Vagina (tissue), 2 donors: ENCODE data around the gene LSP1. TPM values are rescaled to one million over a fixed set of nuclear protein-coding genes. Genes with fewer than 3 reads are reported as not detected.

Experiments
- DNase-seq, 2 donors: peaks; one replicate each; pipeline ENCODE4 v3.0.0-alpha.2; 2017; ENCODE audit errors: extremely low spot score in 2 of 2
- H3K27ac ChIP-seq: fragments of 200-600 bp; sonication (generic); one replicate; pipeline ENCODE4 v1.5.1; 2019
- H3K27me3 ChIP-seq: fragments of 200-600 bp; sonication (generic); one replicate; pipeline ENCODE4 v1.5.1; 2019
- H3K36me3 ChIP-seq, 2 donors: fragments of 200-600 bp; sonication (generic); one replicate each; pipeline ENCODE4 v1.5.1; 2017 to 2019
- H3K4me1 ChIP-seq: fragments of 200-600 bp; sonication (generic); one replicate; pipeline ENCODE4 v1.5.1; 2019
- H3K4me3 ChIP-seq, 2 donors: fragments of 200-600 bp; sonication (generic); 1 replicate in 1 of 2; 2 replicates in 1 of 2; pipeline ENCODE4 v1.5.1; 2016 to 2019
- H3K9me3 ChIP-seq: fragments of 200-600 bp; sonication (generic); one replicate; pipeline ENCODE4 v1.5.1; 2019
- POLR2A ChIP-seq, 2 donors: fragments of 450-650 bp; IDR thresholded peaks; one replicate each; pipeline ENCODE4 v1.6.1; 2017; ENCODE audit warnings: antibody characterized with exemption in 2 of 2, mild to moderate bottlenecking in 2 of 2, moderate library complexity in 2 of 2
- POLR2AphosphoS5 ChIP-seq, 2 donors: sonication (generic); formaldehyde crosslinking; IDR thresholded peaks; one replicate each; pipeline ENCODE4 v1.9.0; 2017; ENCODE audit warnings: antibody characterized with exemption in 2 of 2, mild to moderate bottlenecking in 2 of 2, low read depth in 1 of 2; ENCODE audit not compliant: insufficient read depth in 1 of 2
- intact Hi-C: fragments of 100-400 bp; cut with DNase I; formaldehyde crosslinking; loops from one replicate; pipeline ENCODE4 v1.15.1; 2023
- total RNA-seq: library from RNA; depleted of rRNA; stranded (reverse); fragments of >200 nt; gene quantifications from one replicate; pipeline ENCODE4 v1.2.3, GENCODE V29; 2016
- TF ChIP-seq, protein P1 (sequence below), 3 experiments: fragments of 450-650 bp in 2 of 3; fragments of 200-600 bp in 1 of 3; sonication (generic) in 1 of 3; IDR thresholded peaks; one replicate each; pipeline ENCODE4 v1.5.1; 2017 to 2019; ENCODE audit warnings: antibody characterized with exemption in 3 of 3, mild to moderate bottlenecking in 2 of 3, moderate library complexity in 2 of 3

The LSP1 gene
- total RNA-seq, 1 donor from 2014 or later = 32.7 TPM

DNA sequence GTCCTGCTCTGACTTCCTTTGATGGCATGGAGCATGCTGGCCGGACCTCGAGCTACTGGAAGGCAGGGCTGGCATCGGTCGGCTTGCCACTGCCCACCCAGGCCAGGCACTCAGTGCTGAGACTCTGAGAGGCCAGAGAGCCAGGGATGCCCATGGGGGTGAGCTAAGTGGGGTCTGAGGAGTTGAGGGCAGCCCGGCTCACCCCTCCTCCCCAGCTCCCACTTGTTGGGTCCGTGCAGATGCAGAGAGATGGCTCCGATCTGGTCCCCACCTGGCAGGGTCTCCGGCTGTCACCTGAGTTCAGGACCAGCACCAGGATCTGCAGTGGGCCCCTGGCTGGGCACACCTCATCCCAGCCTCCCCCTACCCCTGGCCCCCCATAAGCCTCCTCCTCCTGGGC is 13.3 kb downstream of the LSP1 start:
- H3K27me3 ChIP-seq = no peaks in the 10 kb centered on the region
- TF ChIP-seq POLR2AphosphoS5 (IDR thresholded peaks at IDR 0.05; ENCODE audit: insufficient read depth in 1 of 2, low read depth in 1 of 2) = no peak
- TF ChIP-seq, protein P1, sequence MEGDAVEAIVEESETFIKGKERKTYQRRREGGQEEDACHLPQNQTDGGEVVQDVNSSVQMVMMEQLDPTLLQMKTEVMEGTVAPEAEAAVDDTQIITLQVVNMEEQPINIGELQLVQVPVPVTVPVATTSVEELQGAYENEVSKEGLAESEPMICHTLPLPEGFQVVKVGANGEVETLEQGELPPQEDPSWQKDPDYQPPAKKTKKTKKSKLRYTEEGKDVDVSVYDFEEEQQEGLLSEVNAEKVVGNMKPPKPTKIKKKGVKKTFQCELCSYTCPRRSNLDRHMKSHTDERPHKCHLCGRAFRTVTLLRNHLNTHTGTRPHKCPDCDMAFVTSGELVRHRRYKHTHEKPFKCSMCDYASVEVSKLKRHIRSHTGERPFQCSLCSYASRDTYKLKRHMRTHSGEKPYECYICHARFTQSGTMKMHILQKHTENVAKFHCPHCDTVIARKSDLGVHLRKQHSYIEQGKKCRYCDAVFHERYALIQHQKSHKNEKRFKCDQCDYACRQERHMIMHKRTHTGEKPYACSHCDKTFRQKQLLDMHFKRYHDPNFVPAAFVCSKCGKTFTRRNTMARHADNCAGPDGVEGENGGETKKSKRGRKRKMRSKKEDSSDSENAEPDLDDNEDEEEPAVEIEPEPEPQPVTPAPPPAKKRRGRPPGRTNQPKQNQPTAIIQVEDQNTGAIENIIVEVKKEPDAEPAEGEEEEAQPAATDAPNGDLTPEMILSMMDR (IDR thresholded peaks at IDR 0.05) = no peak
- no peak for TF ChIP-seq POLR2A (IDR thresholded peaks at IDR 0.05)
- H3K9me3 ChIP-seq = no peaks in the 10 kb centered on the region
- intact Hi-C loops = no loop called here
- H3K4me1 ChIP-seq = peaks cover 81% of the 10 kb centered on the region
- peak overlapping the region; percentile 96 for H3K27ac ChIP-seq
- H3K4me3 ChIP-seq = no peak overlapping the region
- no peaks in the 10 kb centered on the region for H3K36me3 ChIP-seq
- no peak for DNase-seq

DNA sequence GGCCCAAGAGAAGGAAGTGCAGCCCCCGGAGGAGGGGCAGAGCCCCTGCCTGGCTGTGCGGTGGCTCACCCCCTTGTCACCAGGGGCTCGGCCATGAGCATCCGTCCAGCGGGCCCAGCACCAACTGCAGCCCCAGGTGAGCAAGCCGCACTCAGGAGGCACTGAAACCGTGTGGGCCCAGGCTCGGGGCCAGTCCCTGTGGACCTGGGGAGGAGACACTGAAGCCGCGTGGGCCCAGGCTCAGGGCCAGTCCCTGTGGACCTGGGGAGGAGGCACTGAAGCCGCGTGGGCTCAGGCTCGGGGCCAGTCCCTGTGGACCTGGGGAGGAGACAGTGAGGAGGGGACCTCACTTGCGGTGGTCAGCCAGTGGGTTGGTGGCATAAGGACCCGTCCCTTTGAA is 13.9 kb downstream of the LSP1 start:
- Histone ChIP-seq H3K9me3 (no peaks in the 10 kb centered on the region), H3K27ac (peak overlapping the region; percentile 96), H3K4me1 (peaks cover 85% of the 10 kb centered on the region), H3K27me3 (no peaks in the 10 kb centered on the region), H3K4me3 (no peak overlapping the region), H3K36me3 (no peaks in the 10 kb centered on the region)
- DNase-seq = no peak
- TF ChIP-seq POLR2AphosphoS5 (IDR thresholded peaks at IDR 0.05; ENCODE audit: insufficient read depth in 1 of 2, low read depth in 1 of 2) = no peak
- TF ChIP-seq, protein P1 (IDR thresholded peaks at IDR 0.05) = no peak
- no peak for TF ChIP-seq POLR2A (IDR thresholded peaks at IDR 0.05)
- intact Hi-C loops = no loop called here

GRCh38 chr11:1867381-1867780 is 14.5 kb downstream of the LSP1 start:
- H3K9me3 ChIP-seq = no peaks in the 10 kb centered on the region
- H3K4me1 ChIP-seq = peaks cover 91% of the 10 kb centered on the region
- intact Hi-C loops = no loop called here

GRCh38 chr11:1868056-1868635 is 15.3 kb downstream of the LSP1 start:
- TF ChIP-seq, protein P1 (IDR thresholded peaks at IDR 0.05) = no peak
- TF ChIP-seq POLR2A (IDR thresholded peaks at IDR 0.05) = no peak
- TF ChIP-seq POLR2AphosphoS5 (IDR thresholded peaks at IDR 0.05; ENCODE audit: insufficient read depth in 1 of 2, low read depth in 1 of 2) = no peak
- DNase-seq = no peak
- peak overlapping the region; percentile 96 for H3K27ac ChIP-seq
- no peaks in the 10 kb centered on the region for H3K27me3 ChIP-seq
- H3K9me3 ChIP-seq = no peaks in the 10 kb centered on the region
- H3K4me1 ChIP-seq = peaks cover 96% of the 10 kb centered on the region
- intact Hi-C loops = no loop called here
- no peaks in the 10 kb centered on the region for H3K36me3 ChIP-seq
- H3K4me3 ChIP-seq = peak overlapping the region; percentile 47 to 50

More at GRCh38 chr11:1867381-1867780, 14.5 kb downstream of the LSP1 start:
- no peaks in the 10 kb centered on the region for H3K27me3 ChIP-seq
- DNase-seq = no peak
- no peaks in the 10 kb centered on the region for H3K36me3 ChIP-seq
- no peak overlapping the region for H3K4me3 ChIP-seq
- H3K27ac ChIP-seq = peak overlapping the region; percentile 96
- TF ChIP-seq, protein P1 (IDR thresholded peaks at IDR 0.05) = no peak
- TF ChIP-seq POLR2AphosphoS5 (IDR thresholded peaks at IDR 0.05; ENCODE audit: insufficient read depth in 1 of 2, low read depth in 1 of 2) = no peak
- no peak for TF ChIP-seq POLR2A (IDR thresholded peaks at IDR 0.05)

DNA sequence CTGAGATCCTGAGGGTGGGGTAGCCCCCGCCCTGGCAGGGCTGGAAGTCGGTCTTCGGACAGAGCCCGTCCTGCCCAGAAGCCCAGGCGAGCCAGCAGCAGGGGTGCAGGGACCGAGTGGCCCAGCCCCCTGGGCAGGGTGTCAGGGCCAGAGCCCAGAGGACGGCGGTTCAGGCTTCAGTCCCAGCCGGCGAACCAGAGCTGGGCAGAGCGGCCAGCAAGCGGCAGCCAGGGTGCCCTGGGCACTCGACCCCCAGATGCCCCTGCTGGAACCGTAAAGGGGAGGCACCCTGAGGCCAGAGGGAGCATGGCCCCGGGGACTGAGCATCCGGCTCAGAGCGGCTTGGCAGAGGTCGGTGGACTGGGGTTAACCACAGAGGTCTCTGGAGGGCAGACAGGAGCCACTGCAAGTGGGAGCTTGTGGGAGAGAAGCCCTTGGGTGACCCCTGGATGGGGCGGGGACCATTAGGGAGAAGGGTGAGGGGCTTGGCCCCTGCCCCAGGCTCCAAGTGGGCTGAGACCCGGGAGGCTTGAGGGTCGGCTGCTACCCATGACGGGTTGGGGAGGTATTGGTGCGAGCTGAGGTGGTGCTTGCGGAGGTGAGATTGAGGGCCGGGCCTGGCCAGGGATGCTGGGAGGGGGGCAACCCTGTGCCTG is 15.9 kb downstream of the LSP1 start:
- peak overlapping the region; percentile 47 to 50 for H3K4me3 ChIP-seq
- no peaks in the 10 kb centered on the region for H3K27me3 ChIP-seq
- TF ChIP-seq, protein P1 (IDR thresholded peaks at IDR 0.05) = no peak
- TF ChIP-seq POLR2A (IDR thresholded peaks at IDR 0.05) (peak in 1 of 2 donors; percentile 4), POLR2AphosphoS5 (IDR thresholded peaks at IDR 0.05; ENCODE audit: insufficient read depth in 1 of 2, low read depth in 1 of 2) (peak in 1 of 2 donors; percentile 62)
- no peak for DNase-seq
- peak overlapping the region; percentile 96 for H3K27ac ChIP-seq
- no peaks in the 10 kb centered on the region for H3K36me3 ChIP-seq
- peaks cover 96% of the 10 kb centered on the region for H3K4me1 ChIP-seq
- intact Hi-C loops = no loop called here
- H3K9me3 ChIP-seq = no peaks in the 10 kb centered on the region
